ENCODE results near the gene EXOC4. TPM values are rescaled to one million over a fixed set of nuclear protein-coding genes. Genes with fewer than 3 reads are reported as not detected.

The EXOC4 gene
- total RNA-seq, 1 experiment from 2014 or later = 71.0 TPM

DNA sequence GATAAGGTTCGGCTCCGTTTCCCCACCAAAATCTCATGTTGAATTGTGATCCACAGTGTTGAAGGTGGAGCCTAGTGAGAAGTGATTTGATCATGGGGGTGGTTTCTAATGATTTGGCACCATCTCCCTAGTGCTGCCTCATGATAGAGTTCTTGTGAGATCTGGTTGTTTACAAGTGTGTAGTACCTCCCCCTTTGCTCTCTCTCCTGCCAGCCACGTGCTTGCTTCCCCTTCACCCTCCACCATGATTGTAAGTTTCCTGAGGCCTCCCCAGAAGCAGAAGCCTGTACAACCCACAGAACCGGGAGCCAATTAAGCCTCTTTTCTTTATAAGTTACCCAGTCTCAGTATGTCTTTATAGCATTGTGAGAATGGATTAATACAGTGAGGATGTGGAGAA is 862.1 kb downstream of the EXOC4 start:
- ATAC-seq (no peak), DNase-seq (ENCODE audit: low read depth, low spot score) (no peak)
- in situ Hi-C loops (cut with HindIII; ENCODE audit: low pct_unique_long_range_greater_than_20kb, low sequenced_read_pairs) = no loop called here
- BruUV-seq (replicated peaks) = no TSS peak
- Histone ChIP-seq H3K4me3 (ENCODE audit: low read depth in 2 of 2, low read length in 2 of 2) (no peak overlapping the region), H3K36me3 (ENCODE audit: control insufficient read depth, insufficient read depth, low read length) (no peaks in the 10 kb centered on the region), H3K27ac (ENCODE audit: low read length) (no peak overlapping the region), H3K27me3 (ENCODE audit: control insufficient read depth, insufficient read depth, low read length) (no peaks in the 10 kb centered on the region), H3K4me1 (ENCODE audit: control insufficient read depth, insufficient read depth, low read length) (no peaks in the 10 kb centered on the region), H3K9me3 (ENCODE audit: control insufficient read depth, insufficient read depth, low read depth, low read length) (no peaks in the 10 kb centered on the region)
- ChIA-PET POLR2A (no interaction called here), CTCF (no interaction called here)
- intact Hi-C loops (cut with micrococcal nuclease; ENCODE audit: unreplicated experiment) = no loop called here
- no peak for TF ChIP-seq SIN3A (IDR thresholded peaks at IDR 0.05; ENCODE audit: borderline replicate concordance, insufficient read depth, low read depth, low read length)
- no peak for TF ChIP-seq TCF7L2 (IDR thresholded peaks at IDR 0.05; ENCODE audit: low read depth, low read length)
- no peak for TF ChIP-seq CTCF (IDR thresholded peaks at IDR 0.05)
- TF ChIP-seq, protein P1, sequence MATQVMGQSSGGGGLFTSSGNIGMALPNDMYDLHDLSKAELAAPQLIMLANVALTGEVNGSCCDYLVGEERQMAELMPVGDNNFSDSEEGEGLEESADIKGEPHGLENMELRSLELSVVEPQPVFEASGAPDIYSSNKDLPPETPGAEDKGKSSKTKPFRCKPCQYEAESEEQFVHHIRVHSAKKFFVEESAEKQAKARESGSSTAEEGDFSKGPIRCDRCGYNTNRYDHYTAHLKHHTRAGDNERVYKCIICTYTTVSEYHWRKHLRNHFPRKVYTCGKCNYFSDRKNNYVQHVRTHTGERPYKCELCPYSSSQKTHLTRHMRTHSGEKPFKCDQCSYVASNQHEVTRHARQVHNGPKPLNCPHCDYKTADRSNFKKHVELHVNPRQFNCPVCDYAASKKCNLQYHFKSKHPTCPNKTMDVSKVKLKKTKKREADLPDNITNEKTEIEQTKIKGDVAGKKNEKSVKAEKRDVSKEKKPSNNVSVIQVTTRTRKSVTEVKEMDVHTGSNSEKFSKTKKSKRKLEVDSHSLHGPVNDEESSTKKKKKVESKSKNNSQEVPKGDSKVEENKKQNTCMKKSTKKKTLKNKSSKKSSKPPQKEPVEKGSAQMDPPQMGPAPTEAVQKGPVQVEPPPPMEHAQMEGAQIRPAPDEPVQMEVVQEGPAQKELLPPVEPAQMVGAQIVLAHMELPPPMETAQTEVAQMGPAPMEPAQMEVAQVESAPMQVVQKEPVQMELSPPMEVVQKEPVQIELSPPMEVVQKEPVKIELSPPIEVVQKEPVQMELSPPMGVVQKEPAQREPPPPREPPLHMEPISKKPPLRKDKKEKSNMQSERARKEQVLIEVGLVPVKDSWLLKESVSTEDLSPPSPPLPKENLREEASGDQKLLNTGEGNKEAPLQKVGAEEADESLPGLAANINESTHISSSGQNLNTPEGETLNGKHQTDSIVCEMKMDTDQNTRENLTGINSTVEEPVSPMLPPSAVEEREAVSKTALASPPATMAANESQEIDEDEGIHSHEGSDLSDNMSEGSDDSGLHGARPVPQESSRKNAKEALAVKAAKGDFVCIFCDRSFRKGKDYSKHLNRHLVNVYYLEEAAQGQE (IDR thresholded peaks at IDR 0.05; ENCODE audit: insufficient read depth in 1 of 2, low read depth in 2 of 2, low read length in 1 of 2) = no peak
- TF ChIP-seq POLR2AphosphoS5 (IDR thresholded peaks at IDR 0.05; ENCODE audit: low read depth, low read length) = no peak

Small RNA genes lying within 50 kb of the gene (microRNA-seq; reads per million reads assigned to microRNA genes)
- not detected for gene MIR6133 (ENCODE audit: unreplicated experiment)

Other genes starting within 250 kb of the EXOC4 start
- 109 TPM for gene CHCHD3, start 171.0 kb upstream of the EXOC4 start, total RNA-seq (2021; ENCODE audit: unreplicated experiment)

Measured in Panc1 (cell line).